Activated T-cell treated with anti-CD3 and anti-CD28 coated beads, Interleukin-2, amount 50 U/mL, for 1 hour (primary cell): ENCODE measurements around the gene CAPN6.

Experiments
- DNase-seq: peaks from one replicate; pipeline ENCODE4 v3.0.0-alpha.2; 2020

CAPN6 gene

DNA sequence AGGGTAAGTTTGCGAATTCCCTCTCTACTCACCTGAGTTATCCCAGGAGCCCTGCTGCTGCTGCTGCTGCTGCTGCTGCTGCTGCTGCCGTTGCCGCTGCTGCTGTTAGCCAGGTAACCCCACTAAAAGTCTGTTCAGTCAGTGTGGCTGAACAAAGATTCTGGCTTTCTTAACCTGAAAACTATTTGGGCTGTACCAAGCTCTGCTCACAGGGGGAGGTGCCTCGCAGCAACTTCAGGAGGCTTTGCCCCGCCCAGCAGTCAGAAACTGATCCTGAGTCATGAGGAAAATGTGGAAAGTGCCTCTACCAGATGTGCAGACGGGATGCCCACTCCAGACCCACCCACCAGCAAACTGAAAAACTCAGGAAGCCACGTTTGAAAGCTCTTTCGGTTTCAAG is at the start of gene CAPN6:
Gene CAPN6 (minus strand): TSS at position 145 of the 400 bp plus-strand sequence. CDS start 6,547 bp downstream, outside the sequence.
- no peak for DNase-seq

GRCh38 chrX:111319451-111319850 is 49.2 kb upstream of the CAPN6 start:
- no peak for DNase-seq

DNA sequence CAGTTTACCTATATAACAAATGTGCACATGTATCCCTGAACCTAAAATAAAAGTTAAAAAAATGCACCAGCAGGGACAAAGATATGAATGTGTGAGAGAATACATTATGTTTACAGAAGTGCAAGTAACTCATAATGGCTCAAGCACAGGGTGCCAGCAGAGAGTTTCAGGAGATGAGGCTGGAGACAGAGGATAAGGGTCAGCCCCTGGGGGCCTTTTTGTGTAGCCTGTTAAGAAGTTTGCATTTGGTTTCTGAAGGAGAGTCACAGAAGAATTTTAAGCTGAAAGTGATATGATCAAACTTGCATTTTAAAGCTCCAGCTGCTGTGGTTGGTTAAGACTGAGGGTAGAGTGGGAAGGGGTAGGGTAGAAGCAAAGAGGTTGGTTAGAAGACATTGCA is 48.6 kb upstream of the CAPN6 start:
- no peak for DNase-seq

DNA sequence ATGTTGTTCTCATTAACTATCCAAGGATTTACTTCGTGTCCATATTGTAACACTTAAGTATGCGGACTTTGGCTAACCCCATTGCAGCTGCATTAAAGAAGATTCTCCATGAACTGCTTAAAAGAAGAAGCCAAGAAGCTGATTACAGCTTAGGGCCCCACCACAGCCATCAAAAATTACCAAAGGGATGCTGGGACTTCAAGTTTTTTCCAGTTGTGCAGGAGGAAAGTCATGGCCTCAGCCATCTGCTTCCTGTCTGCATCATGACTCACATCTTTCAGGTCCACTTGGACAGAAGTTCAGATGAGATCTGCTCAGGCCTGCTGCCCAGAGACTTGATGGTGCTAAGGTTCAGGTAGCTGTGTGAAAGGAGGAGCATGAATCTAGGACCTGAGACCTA is 38.8 kb upstream of the CAPN6 start:
- DNase-seq, result no peak

GRCh38 chrX:111308039-111308438 is 37.8 kb upstream of the CAPN6 start:
- no peak for DNase-seq

DNA sequence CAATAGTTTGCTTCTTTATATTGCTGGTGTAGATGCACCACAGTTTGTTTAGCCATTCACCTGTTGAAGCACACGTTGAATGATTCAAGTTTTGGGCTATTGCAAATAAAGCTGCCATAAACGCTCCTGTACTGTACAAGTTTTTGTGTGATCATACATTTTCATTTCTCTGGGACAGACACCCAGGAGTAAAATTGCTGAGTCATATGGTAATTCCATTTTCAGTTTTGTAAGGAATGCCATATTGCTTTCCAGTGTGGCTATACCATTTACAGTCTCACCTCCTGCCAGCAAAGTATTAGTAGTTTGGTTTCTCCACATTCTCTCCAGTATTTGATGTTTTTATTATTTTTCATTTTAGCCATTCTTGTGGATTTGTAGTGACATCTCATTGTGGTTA is 32.0 kb upstream of the CAPN6 start:
- no peak for DNase-seq

- DNase-seq, result no peak
Observed at GRCh38 chrX:111288841-111289240, 18.6 kb upstream of the CAPN6 start.

DNA sequence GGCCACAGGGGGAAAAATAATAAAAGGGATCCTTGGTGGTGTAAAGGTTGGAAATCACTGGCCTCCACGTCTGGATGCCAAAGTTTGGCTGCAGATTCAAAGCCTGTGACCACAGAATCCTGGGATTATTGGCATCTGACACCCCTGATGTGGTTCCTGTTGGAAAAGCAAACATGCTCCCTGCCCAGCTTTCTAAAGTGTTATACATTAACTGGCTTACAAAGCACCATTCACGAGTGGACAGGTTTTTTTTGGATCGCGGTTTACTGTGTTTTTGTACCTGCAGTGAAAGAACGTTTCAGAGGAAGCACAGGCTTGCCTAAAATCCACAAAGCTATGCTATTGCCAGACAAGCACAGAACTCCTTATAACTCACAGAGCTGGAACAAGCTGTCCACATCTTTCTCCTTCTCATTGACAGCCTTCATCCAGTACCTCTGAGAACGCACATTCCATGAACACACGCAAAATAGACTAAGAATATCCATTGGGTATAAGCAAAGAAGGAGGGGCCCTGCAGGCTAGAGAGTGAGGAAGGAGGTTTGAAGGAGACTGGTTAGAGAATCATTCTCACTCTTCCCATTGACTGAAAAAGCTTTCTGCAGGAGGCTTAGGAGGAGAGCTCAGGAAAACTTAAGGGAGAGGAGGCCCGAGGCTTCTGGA is 14.5 kb upstream of the CAPN6 start:
- DNase-seq, result no peak

GRCh38 chrX:111283446-111283845 is 13.2 kb upstream of the CAPN6 start:
- no peak for DNase-seq

DNA sequence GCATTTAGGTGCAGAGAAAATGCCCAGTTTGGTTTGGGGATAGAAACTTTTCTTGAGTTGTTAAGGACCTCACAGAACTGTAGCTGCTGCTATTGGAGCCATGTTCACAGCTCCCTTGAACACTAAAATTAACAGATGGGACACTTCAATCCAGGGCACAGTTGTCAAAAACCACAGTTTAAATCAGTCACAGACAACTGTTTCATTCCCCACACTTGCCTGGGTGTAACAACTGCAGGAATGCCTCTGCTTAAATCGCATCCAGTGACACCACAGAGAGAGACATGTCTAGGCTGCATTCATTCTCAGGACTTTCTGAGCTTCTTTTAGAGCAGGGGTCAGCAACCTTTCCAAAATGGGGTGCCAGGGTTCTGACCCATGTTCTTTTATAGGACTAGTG is 12.7 kb upstream of the CAPN6 start:
- no peak for DNase-seq

DNA sequence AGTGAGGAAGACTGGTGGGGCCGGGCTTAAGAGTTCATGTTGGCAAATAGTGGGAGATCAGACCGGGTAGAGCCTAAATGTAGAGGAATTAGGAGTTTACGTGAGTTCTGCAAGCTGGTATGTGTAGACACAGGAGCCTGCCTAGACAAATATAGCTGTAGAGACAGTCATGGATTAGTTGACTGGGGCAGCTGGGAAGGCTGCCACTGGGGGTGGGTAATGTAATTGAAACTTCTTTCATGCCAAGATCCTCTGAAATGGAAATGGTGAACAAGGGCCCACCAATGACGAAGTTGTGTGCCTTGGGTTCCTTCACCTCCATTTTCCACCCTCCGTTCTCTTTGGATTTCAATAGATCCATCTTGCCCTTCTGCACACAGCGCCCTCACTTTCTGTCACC is 11.9 kb upstream of the CAPN6 start:
- DNase-seq, result no peak

DNA sequence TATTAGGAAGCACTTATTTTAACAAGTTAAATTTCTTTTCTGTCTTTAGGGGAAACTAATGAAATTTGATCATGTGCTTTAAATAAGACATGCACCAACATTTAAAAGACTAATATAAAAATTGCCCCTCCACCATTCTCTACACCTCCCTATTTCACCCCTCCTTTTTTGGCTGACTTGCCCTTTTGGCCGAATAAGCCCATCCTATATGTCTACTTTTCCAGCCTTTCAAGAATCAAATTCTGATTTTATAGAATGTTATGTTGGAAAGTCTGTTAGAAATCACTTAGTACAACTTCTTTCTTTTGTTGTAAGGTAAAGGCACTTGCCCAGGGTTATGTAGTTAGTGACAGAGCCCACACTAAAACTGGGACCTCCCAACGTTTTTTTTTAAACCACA is 1.8 kb downstream of the CAPN6 start:
- no peak for DNase-seq

GRCh38 chrX:111265486-111265885 is 4.8 kb downstream of the CAPN6 start:
- DNase-seq, result no peak

DNA sequence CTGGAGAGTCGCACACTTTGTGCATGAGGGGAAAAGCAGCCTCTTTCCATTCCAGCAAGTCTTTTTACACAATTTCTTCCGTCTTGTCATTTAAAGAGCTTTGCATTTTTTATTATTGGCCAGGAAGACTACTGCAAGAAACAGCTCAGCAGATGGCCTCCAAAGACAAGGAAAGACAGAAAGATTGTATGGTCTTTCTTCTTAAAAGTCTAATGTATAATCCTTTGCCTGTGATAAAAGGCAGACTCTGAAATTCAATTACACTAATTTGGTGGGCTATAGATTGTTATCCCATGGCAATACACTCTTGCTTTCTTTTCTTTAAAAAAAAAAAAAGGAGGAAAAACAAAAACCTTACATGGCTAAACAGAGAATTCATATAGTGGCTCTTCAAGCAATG is 5.9 kb downstream of the CAPN6 start:
- no peak for DNase-seq

GRCh38 chrX:111262086-111262485 is 8.2 kb downstream of the CAPN6 start:
- DNase-seq, result no peak

DNA sequence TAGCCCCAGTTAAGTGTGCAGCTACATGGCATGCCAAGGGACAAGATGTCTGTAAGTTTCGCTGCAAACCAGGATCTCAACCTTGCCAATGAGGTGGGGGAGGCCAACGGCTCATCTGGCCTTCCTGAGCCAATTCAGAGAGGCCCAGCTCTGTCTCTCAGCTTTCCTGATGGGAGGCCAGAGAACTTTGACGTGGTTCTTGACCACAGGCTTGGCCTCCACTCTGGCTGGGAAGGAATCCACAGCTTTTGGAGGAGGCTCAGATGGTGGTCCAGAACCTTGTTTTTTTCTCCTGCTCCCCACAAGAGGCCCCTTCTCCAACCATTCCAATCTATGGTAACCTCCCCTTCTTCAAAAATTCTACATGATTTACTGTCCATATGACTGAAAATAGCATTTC is 9.8 kb downstream of the CAPN6 start:
- no peak for DNase-seq

DNA sequence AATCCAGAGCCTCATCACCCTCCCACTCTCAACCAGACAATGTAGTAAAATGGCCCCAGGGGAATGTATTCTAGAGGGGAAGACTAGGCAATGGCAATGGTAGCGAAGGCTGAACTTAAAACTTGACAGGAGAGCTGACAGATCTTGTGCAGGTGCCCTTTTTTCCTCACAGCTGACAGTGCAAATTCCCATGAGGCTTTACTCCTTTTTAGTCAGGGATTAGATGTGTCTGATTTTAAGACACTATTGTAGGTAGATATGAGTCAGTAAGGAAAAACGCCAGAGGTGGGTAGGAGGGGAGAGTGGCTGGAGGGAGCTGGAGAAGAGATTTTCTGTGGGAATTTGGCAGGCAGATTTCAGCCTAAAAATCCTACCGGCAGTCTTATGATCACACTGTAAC is 10.7 kb downstream of the CAPN6 start:
- DNase-seq, result no peak

- no peak for DNase-seq
Observed at GRCh38 chrX:111257733-111258132, 12.6 kb downstream of the CAPN6 start.

- DNase-seq, result no peak
Observed at GRCh38 chrX:111254896-111255693, 15.2 kb downstream of the CAPN6 start.

DNA sequence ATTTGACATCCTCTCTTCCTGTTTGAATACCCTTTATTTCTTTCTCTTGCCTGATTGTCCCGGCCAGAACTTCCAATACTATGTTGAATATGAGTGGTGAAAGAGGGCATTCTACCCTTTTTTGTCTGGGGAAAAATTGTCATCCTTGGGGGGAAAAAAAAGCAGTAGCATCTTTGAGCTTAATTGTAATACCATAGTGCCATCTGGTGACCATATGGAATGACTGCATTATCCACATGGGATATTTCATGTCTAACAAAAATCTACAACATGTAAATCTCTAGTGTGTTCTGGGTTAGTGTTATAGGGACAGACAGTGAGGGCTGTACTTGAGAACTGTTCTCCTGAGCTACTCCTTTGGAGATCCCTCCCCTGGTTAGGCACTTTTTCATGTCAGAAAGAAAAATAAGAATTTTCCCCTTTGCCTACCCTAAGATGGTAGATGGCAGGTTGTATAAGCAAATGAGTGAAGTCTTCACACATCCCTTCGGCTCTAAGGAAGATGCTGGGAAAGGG is 26.0 kb downstream of the CAPN6 start:
- DNase-seq, result no peak

- no peak for DNase-seq
Observed at GRCh38 chrX:111216293-111216801, 53.9 kb downstream of the CAPN6 start.

- DNase-seq, result no peak
Observed at GRCh38 chrX:111207851-111208250, 62.4 kb downstream of the CAPN6 start.

GRCh38 chrX:111200327-111200726 is 70.0 kb downstream of the CAPN6 start:
- no peak for DNase-seq

GRCh38 chrX:111199505-111199904 is 70.8 kb downstream of the CAPN6 start:
- DNase-seq, result no peak
